NCI-H1105 (cell line): Measurements from ENCODE around the gene TYMP.
"Not testable (repeated sequence)": the region's sequence is repeated elsewhere in the genome, so short reads cannot be mapped to it uniquely, and the experiment has no call there.

Experiments
- DNase-seq: peaks from one replicate; lab custom pipeline; 2025; lab: John Stamatoyannopoulos, UW

Gene TYMP

GRCh38 chr22:50562523-50563412, 33.0 kb upstream of the TYMP start, which contains the start of gene SYCE3:
SYCE3 (minus strand) TSS chr22:50562919; CDS start chr22:50556405, 6,514 bp downstream.
- peak; percentile 94 for DNase-seq

- no peak for DNase-seq
Measured at GRCh38 chr22:50561401-50562358, 31.9 kb upstream of the TYMP start.

GRCh38 chr22:50560034-50560433, 30.2 kb upstream of the TYMP start:
- no peak for DNase-seq

- DNase-seq: no peak
Measured at GRCh38 chr22:50556703-50557102, 26.9 kb upstream of the TYMP start.

GRCh38 chr22:50553310-50553709, 23.5 kb upstream of the TYMP start:
- no peak for DNase-seq

- DNase-seq: no peak
Measured at GRCh38 chr22:50551160-50551752, 21.4 kb upstream of the TYMP start.

- DNase-seq: no peak
Measured at GRCh38 chr22:50550395-50550794, 20.6 kb upstream of the TYMP start.

GRCh38 chr22:50548921-50549790, 19.3 kb upstream of the TYMP start:
- DNase-seq: no peak

- no peak for DNase-seq
Measured at GRCh38 chr22:50548040-50548920, 18.5 kb upstream of the TYMP start.

- DNase-seq: no peak
Measured at GRCh38 chr22:50547263-50547985, 17.6 kb upstream of the TYMP start.

GRCh38 chr22:50546326-50547262, 16.8 kb upstream of the TYMP start:
- no peak for DNase-seq

- no peak for DNase-seq
Measured at GRCh38 chr22:50545522-50546325, 15.9 kb upstream of the TYMP start, which contains the start of gene KLHDC7B. KLHDC7B (plus strand) TSS chr22:50545899; CDS start chr22:50546244, 345 bp downstream.

GRCh38 chr22:50544746-50545253, 15.0 kb upstream of the TYMP start:
- no peak for DNase-seq

GRCh38 chr22:50544078-50544745, 14.4 kb upstream of the TYMP start:
- no peak for DNase-seq

- no peak for DNase-seq
Measured at GRCh38 chr22:50542416-50542927, 12.7 kb upstream of the TYMP start.

- DNase-seq: not testable (repeated sequence)
Measured at GRCh38 chr22:50541667-50542026, 11.8 kb upstream of the TYMP start.
